HG02610 (cell line): ENCODE results near the gene GPA33.
"Not testable (repeated sequence)": the region's sequence is repeated elsewhere in the genome, so short reads cannot be mapped to it uniquely, and the experiment has no call there.

ENCODE experiments used
- ATAC-seq: cut with Tn5 transposase; IDR thresholded peaks from one replicate; pipeline ENCODE4 v1.9.1; 2021; ENCODE audit warnings: mild to moderate bottlenecking, moderate library complexity; ENCODE audit not compliant: unreplicated experiment

GPA33 gene

GRCh38 chr1:167059045-167059808 is 30.9 kb downstream of the GPA33 start:
- peak; percentile 43 for ATAC-seq

GRCh38 chr1:167057241-167057688 is 32.9 kb downstream of the GPA33 start:
- ATAC-seq: peak; percentile 36

- ATAC-seq: no peak
These were observed 33.5 kb downstream of the GPA33 start for GRCh38 chr1:167056529-167057231.

GRCh38 chr1:167054946-167055630 is 35.1 kb downstream of the GPA33 start:
- no peak for ATAC-seq

GRCh38 chr1:167054531-167054930 is 35.6 kb downstream of the GPA33 start:
- ATAC-seq: no peak

DNA sequence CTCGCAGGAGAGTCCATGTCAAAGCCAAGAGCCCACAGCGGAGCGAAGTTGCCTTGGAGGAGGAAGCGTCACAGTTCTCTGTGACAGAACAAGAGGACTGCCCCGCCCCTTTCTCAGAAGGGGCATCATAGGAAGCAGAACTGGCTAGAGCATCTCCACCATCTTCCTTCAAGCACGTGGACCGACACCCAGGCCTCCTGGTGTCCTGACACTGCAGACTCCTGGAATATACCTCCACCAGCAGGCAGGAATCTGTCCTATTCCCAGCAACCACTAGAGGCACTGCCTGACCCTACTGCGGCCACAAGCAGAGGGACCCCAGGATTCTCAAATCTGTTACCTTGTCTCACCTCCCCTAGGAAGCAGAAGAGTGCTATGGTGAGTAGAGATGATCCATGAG is 37.8 kb downstream of the GPA33 start:
- no peak for ATAC-seq

- no peak for ATAC-seq
These were observed 38.3 kb downstream of the GPA33 start for GRCh38 chr1:167051907-167052306.

GRCh38 chr1:167043752-167044488 is 46.3 kb downstream of the GPA33 start:
- peak; percentile 93 for ATAC-seq

DNA sequence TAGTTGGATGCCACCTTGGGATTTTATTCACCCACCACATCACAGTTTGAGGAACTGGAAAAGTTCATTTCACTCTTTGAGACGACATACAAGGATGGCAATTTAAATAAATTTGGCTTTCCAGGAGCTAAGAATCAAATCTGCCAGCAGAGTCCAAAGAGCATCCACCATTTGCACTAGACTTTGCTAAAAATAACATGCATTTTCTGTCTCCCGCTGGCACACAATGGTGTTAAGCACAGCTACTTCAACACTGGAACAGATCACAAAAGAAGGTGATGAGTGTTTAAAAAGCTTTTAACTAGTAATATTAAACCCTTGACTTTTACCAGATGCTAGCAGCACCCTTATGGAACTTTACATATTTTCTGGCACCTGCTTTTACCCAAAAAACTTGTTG is 56.5 kb downstream of the GPA33 start:
- ATAC-seq: no peak

- ATAC-seq: not testable (repeated sequence)
These were observed 60.6 kb downstream of the GPA33 start for GRCh38 chr1:167029553-167029952.

GRCh38 chr1:167022384-167022783 is 67.8 kb downstream of the GPA33 start:
- ATAC-seq: peak; percentile 80

- ATAC-seq: no peak
These were observed 74.0 kb downstream of the GPA33 start for GRCh38 chr1:167016100-167016750.

DNA sequence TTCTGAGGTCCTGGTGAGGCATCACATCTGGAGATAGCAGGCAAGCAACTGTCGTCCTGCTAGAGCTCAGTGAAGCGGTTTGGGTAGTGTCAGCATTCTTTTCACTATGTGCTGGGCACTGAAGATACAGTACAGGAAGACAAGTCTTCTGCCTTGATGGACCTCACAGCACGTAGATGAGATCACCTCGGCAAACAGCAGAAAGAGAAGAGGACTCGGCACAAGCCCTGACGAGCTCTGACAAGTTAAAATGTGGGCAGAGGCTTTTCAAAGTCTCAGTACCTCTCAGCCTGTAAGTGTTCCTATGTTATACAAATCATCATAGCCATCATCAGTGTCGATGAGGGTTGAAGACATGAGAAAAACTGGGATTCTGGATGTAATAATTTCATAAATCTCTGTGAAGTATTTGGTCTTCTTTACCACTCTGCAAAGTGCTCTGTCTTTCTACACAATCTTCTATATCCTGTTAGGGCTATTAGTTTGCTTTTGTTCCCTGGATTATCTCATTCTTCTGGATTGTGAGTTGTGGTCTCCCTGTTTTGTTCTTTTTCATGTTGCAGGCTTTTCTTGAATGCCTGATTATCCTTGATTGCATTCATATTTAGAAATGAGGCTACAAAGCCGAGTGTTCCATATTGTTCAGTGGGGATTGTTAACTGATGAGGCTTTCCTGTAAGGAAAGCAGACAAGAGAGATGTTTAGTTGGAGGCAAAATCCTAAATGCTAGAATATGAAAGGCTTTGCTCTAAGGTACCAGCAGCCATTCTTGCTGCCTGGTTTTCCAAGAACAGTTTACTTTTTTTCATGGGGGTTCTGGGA is 76.9 kb downstream of the GPA33 start:
- ATAC-seq: no peak

GRCh38 chr1:167012570-167012969 is 77.6 kb downstream of the GPA33 start:
- no peak for ATAC-seq

DNA sequence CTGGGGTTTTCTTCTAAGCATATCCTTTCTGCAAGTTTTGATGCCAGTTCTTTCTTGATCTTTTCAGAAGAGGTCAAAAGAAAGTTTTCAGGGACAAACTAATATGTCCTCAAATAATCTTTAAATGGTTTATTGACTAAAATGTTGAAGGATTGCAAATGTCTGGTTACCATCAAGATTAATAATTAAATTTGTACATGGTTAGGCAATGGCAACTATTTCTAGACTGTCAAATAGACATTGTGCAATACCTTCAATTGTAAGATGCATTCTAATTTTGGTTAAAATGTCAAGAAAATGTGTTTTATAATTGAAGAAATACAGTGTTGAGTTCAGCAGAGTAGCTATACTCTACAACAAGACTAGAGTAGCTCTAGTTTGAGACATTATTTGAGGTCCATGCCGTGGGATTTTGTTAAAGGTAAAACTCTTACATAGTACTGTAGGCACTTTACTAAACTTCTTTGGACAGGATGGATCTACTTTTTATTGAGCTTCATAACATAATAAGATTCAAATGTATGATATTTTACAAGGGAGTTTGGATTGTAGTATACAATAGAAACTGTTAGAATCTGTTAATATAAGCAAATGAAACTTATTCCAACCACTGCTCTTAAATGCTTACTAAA is 78.5 kb downstream of the GPA33 start:
- no peak for ATAC-seq

DNA sequence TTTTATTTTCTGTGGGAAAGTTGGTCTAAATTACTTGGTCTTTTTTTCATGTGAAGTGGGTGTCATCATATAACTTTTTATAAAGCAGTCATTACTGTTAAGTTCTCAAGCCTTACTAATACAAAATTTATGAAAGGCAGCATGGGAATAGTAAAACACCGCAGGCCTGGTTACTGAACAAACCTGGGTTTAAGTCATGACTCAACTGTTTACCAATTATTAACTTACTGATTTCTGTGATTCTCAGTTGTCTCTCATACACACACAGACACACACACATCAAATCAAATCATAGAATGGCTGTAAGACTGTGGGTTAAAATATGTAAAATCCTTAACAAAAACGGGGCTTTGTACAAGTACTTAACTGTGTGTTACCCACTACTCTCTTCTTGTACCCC is 86.5 kb downstream of the GPA33 start:
- no peak for ATAC-seq
